ENCODE results near the gene RAD51B.
"Not testable (repeated sequence)": the region's sequence is repeated elsewhere in the genome, so short reads cannot be mapped to it uniquely, and the experiment has no call there.

RAD51B gene

DNA sequence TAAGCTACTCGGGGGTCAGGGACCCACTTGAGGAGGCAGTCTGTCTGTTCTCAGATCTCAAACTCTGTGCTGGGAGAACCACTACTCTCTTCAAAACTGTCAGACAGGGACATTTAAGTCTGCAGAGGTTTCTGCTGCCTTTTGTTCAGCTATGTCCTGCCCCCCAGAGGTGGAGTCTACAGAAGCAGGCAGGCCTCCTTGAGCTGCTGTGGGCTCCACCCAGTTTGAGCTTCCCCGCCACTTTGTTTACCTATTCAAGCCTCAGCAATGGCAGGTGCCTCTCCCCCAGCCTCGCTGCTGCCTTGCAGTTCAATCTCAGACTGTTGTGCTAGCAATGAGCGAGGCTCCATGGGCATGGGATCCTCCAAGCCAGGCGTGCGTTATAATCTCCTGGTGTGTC lies 614.6 kb downstream of the RAD51B start:
- H3K27me3 Mint-ChIP-seq, H3K9me3 Mint-ChIP-seq, H3K4me3 Mint-ChIP-seq, H3K27ac Mint-ChIP-seq: not testable (repeated sequence)
- H3K36me3 Mint-ChIP-seq, result peaks cover 17% of the 10 kb centered on the region
- peaks cover 12% of the 10 kb centered on the region for H3K4me1 Mint-ChIP-seq

DNA sequence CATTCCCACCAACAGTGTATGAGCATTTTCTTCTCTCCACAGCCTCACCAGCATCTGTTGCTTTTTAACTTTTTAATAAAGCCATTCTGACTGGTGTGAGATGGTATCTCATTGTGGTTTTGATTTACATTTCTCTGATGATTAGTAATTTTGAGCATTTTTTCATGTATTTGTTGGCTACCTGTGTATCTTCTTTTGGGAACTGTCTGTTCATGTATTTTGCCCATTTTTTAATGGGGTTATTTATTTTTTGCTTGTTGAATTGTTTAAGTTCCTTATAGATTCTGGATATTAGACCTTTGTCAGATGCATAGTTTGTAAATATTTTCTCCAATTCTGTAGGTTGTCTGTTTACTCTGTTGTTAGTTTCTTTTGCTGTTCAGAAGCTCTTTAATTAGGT lies 616.1 kb downstream of the RAD51B start:
- H3K4me3 Mint-ChIP-seq, result not testable (repeated sequence)

DNA sequence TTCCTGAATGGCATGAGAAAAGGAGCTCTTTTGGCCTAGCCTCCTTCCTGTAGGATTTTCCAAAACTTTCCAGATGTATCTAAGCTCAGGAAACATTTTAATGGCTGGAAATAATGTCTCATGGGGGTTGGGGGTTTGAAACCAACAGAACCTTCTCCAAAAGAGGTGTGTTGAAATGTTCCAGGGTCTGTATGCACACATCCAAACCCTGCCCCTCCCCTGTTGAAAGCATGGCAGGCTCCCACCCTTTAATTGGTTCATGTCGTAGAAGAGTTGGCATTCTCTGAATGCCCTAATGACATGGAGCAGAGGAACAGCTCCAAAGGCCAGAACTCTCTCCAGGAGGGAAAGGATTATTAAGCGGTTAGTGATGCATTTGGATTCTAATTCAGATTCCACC lies 620.1 kb downstream of the RAD51B start:
- Mint-ChIP-seq H3K27ac (no peak overlapping the region), H3K27me3 (no peaks in the 10 kb centered on the region), H3K4me3 (no peak overlapping the region)

More for the DNA sequence above, 616.1 kb downstream of the RAD51B start:
- Mint-ChIP-seq H3K4me1 (peaks cover 12% of the 10 kb centered on the region), H3K36me3 (peaks cover 16% of the 10 kb centered on the region), H3K27ac (peak overlapping the region; percentile 31)
- H3K27me3 Mint-ChIP-seq, H3K9me3 Mint-ChIP-seq: not testable (repeated sequence)

GRCh38 chr14:68440820-68441219 lies 621.2 kb downstream of the RAD51B start:
- Mint-ChIP-seq H3K4me3 (no peak overlapping the region), H3K4me1 (peaks cover 13% of the 10 kb centered on the region), H3K9me3 (peaks cover 8% of the 10 kb centered on the region), H3K27ac (no peak overlapping the region), H3K36me3 (peaks cover 14% of the 10 kb centered on the region), H3K27me3 (no peaks in the 10 kb centered on the region)

More for the DNA sequence above, 620.1 kb downstream of the RAD51B start:
- H3K36me3 Mint-ChIP-seq, result peaks cover 15% of the 10 kb centered on the region
- H3K4me1 Mint-ChIP-seq, result peaks cover 13% of the 10 kb centered on the region
- H3K9me3 Mint-ChIP-seq, result peaks cover 9% of the 10 kb centered on the region

- Mint-ChIP-seq H3K36me3 (peaks cover 8% of the 10 kb centered on the region), H3K9me3 (peaks cover 1% of the 10 kb centered on the region), H3K4me1 (peaks cover 13% of the 10 kb centered on the region)
Measured at GRCh38 chr14:68441542-68441941, 622.0 kb downstream of the RAD51B start.

GRCh38 chr14:68442828-68443629 lies 623.5 kb downstream of the RAD51B start:
- Mint-ChIP-seq H3K36me3 (peaks cover 4% of the 10 kb centered on the region), H3K9me3 (no peaks in the 10 kb centered on the region), H3K4me1 (peaks cover 9% of the 10 kb centered on the region), H3K4me3 (no peak overlapping the region), H3K27me3 (no peaks in the 10 kb centered on the region), H3K27ac (no peak overlapping the region)

More at GRCh38 chr14:68441542-68441941, 622.0 kb downstream of the RAD51B start:
- no peaks in the 10 kb centered on the region for H3K27me3 Mint-ChIP-seq
- H3K4me3 Mint-ChIP-seq, result no peak overlapping the region
- H3K27ac Mint-ChIP-seq, result no peak overlapping the region

DNA sequence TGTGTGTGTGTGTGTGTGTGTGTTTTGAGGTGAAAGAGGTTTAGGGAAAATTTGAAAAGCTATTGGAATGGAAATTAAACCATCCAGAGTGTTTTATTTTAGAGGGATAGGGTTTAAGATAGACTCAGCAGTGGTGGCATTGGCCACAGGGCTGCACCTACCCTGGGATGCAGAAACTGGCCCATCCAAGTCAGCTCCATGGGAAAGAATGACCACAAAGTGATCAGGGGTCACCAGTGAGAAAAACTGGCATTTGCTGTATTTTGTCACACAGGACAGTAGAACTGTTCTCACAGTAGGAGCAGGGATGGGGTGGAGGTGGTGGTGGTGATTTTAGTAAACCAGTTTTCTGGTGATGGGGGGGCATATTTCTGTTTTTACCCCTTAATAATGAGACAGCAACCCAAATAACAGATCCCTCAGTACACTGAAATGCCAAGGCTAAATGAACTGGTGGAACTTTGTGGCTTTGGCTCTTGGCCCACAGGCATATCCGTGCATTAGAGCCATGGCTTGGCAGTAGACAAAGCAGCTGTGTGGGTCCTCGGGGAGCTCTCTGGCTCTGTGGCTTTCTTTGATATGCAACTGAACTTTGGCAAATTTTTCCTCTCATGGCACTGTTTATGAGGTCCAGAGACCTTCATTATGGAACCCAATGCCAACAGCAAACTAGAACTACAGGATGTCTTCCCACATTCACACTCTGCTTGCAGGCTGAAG lies 625.0 kb downstream of the RAD51B start:
- H3K9me3 Mint-ChIP-seq, result no peaks in the 10 kb centered on the region
- no peaks in the 10 kb centered on the region for H3K36me3 Mint-ChIP-seq
- no peaks in the 10 kb centered on the region for H3K27me3 Mint-ChIP-seq
- H3K4me3 Mint-ChIP-seq, result no peak overlapping the region
- H3K4me1 Mint-ChIP-seq, result peaks cover 9% of the 10 kb centered on the region
- H3K27ac Mint-ChIP-seq, result no peak overlapping the region

- Mint-ChIP-seq H3K36me3 (no peaks in the 10 kb centered on the region), H3K27ac (no peak overlapping the region), H3K9me3 (no peaks in the 10 kb centered on the region)
Measured at GRCh38 chr14:68446243-68447040, 626.9 kb downstream of the RAD51B start.

GRCh38 chr14:68447581-68448251 lies 628.1 kb downstream of the RAD51B start:
- Mint-ChIP-seq H3K27ac (no peak overlapping the region), H3K36me3 (no peaks in the 10 kb centered on the region)

More at GRCh38 chr14:68446243-68447040, 626.9 kb downstream of the RAD51B start:
- Mint-ChIP-seq H3K4me3 (no peak overlapping the region), H3K27me3 (no peaks in the 10 kb centered on the region), H3K4me1 (peaks cover 5% of the 10 kb centered on the region)

DNA sequence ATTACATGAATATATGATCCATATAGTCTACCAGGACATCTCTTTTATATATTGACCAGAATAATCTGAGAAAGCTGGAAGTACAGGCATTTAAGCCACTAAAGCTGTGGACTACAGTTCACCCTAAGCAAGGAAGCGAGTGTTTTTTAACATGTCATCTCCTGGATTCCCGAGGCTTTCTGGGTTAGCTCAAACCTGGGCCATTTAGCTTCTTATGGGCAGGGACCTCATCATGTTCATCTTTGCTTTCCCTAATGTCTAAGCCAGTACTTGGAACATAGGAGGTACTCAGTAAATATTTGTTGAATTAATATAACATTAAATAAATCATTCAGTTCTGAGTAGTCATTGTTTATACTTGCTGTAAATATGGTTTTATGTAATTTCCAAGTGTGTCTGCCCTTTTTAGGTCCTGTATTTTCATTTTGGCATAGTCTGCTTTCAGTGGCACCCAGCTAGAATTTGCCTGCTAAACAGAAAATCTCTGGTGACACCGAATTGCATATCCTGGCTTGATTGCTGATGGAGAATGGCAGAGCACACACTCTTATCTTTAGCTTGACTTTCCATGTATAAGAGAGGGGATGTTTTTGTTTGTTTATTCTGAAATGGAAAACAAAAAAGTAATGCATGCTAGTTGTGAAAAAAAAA lies 628.8 kb downstream of the RAD51B start:
- H3K27ac Mint-ChIP-seq, result no peak overlapping the region
- peaks cover 4% of the 10 kb centered on the region for H3K4me1 Mint-ChIP-seq

More at GRCh38 chr14:68447581-68448251, 628.1 kb downstream of the RAD51B start:
- Mint-ChIP-seq H3K27me3 (no peaks in the 10 kb centered on the region), H3K4me1 (no peaks in the 10 kb centered on the region), H3K4me3 (no peak overlapping the region), H3K9me3 (no peaks in the 10 kb centered on the region)

GRCh38 chr14:68449561-68450181 lies 630.1 kb downstream of the RAD51B start:
- Mint-ChIP-seq H3K4me1 (peaks cover 12% of the 10 kb centered on the region), H3K36me3 (peaks cover 4% of the 10 kb centered on the region), H3K27ac (no peak overlapping the region), H3K9me3 (peaks cover 5% of the 10 kb centered on the region), H3K4me3 (no peak overlapping the region), H3K27me3 (no peaks in the 10 kb centered on the region)

More for the DNA sequence above, 628.8 kb downstream of the RAD51B start:
- no peaks in the 10 kb centered on the region for H3K9me3 Mint-ChIP-seq
- H3K36me3 Mint-ChIP-seq, result no peaks in the 10 kb centered on the region
- H3K27me3 Mint-ChIP-seq, result no peaks in the 10 kb centered on the region
- H3K4me3 Mint-ChIP-seq, result no peak overlapping the region

DNA sequence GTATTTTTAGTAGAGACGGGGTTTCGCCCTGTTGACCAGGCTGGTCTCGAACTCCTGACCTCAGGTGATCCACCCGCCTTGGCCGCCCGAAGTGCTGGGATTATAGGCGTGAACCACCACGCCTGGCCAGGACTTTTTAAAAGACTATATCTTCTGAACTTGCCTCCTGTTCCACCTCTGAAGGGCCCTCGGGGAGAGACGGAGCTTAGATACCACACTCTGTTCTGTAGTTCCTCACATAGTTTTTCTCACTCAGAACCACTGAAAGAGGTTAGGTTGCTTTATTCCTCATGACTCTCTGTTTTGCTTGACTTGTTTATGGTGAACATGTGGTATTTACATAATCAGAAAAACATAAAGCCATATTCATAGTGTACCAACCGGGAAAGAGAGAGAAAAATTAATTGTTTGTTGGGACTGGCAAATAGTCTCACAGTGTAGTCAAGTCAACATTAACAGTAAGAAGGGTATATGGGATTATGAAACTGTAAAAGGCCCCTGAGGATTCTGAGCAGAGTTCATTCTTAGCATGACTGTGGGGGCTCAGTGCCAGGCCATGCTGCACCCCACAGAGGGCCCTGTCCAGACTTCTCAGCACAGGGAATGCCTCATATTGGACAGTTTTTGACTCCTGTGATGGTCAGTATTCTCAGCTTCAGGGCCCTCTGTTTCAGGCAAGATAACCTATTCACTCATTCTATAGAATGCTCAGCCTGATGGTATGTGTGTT lies 631.0 kb downstream of the RAD51B start:
- Mint-ChIP-seq H3K27me3 (no peaks in the 10 kb centered on the region), H3K4me3 (no peak overlapping the region), H3K4me1 (peaks cover 12% of the 10 kb centered on the region), H3K27ac (no peak overlapping the region), H3K36me3 (peaks cover 4% of the 10 kb centered on the region), H3K9me3 (peaks cover 5% of the 10 kb centered on the region)

DNA sequence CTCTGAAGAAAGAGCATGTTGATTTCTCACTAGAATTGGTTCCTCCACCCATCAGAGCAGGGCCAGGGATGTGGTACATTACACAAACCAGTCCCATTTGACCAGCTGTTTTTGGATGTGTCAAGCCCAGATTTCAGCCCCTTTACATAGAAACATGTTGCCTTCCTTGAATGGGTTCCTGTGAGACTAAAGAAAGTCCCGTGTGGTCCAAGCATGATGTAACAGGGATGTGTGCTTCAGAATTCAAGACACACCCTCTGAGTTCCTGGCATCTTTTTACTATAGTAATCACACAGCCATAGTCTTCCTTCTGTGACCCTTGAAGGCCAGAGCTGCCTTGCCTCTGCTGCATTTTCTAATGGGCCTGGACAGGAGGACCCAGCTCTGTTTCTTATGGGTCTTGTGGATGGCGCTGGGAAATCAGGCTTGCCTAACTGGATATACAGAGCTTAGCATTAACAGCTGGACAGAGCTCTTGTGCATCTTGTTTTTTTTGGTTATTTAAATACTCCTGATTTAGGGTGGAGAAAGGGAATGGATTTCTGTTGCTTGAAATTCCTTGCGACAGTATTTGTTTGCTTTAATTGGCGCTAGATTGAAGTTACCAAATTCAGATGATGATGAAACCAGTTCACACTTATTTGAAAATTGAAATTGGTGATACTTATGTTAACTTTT lies 632.3 kb downstream of the RAD51B start:
- H3K36me3 Mint-ChIP-seq, result peaks cover 4% of the 10 kb centered on the region
- H3K9me3 Mint-ChIP-seq, result peaks cover 5% of the 10 kb centered on the region
- no peak overlapping the region for H3K4me3 Mint-ChIP-seq
- H3K27me3 Mint-ChIP-seq, result no peaks in the 10 kb centered on the region
- peaks cover 12% of the 10 kb centered on the region for H3K4me1 Mint-ChIP-seq
- no peak overlapping the region for H3K27ac Mint-ChIP-seq
